ENCODE results near the gene BLNK.
"Not testable (repeated sequence)": the region's sequence is repeated elsewhere in the genome, so short reads cannot be mapped to it uniquely, and the experiment has no call there.

BLNK gene

GRCh38 chr10:96271016-96271815, at the start of gene BLNK:
Gene BLNK, minus strand, starts transcription at chr10:96271569. Its CDS starts 171 bp downstream, at chr10:96271398.
- DNase-seq: no peak

DNA sequence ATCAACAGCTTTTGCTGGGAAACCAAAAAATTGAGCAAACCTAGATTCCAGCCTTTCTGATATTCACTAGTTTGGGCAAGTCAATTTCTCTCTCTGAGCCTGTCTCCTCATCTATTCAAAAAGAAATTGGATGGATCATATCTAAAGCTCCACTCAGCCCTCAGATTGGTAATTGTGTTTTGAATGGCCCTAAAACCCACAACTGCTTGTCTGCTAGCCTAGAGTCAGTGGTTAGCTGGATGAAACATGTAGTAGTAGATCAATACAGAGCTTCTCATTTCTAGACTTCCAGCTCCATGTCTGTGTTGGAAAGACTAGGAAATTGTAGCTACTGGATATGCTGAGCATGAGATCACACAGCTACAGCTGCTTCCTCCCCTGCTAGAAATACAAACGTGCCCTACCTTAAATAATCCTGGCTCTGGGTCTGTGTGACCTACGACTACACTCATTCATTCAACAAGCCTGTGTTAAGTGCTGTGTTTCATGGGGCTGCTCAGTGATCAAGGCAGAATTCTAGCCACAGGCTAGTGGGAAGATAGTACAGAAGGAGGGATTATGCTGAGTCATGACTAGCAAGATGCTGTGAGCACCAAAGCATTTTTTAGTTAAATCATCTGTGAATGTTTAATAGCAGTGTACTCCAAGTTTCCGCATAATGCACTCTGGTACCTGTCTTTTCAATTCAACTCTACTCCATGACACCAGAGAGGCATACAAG, 48.5 kb upstream of the BLNK start:
- no peak for DNase-seq

GRCh38 chr10:96317067-96317833, 45.9 kb upstream of the BLNK start:
- no peak for DNase-seq

DNA sequence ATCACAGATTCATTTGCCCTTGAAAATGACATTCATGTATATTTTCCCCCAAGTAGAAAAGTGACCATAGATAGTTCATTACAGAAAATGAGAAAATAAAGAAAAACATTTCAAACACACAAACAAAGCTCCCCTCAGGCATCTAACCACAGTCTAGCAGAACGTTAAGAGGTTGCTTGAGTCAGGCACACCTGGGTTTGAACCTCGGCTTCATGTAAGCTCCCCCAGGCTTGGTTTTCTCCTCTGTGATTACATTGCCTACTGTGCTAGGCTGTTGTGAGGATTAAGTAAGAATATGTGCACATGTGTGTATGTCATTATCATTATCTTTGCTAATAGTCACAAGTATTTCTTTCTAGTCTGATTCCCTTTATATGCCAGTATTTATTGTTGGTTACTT, 42.0 kb upstream of the BLNK start:
- no peak for DNase-seq

- no peak for DNase-seq
Observed at GRCh38 chr10:96311180-96311715, 39.9 kb upstream of the BLNK start.

GRCh38 chr10:96310321-96310669, 38.9 kb upstream of the BLNK start:
- DNase-seq: no peak

DNA sequence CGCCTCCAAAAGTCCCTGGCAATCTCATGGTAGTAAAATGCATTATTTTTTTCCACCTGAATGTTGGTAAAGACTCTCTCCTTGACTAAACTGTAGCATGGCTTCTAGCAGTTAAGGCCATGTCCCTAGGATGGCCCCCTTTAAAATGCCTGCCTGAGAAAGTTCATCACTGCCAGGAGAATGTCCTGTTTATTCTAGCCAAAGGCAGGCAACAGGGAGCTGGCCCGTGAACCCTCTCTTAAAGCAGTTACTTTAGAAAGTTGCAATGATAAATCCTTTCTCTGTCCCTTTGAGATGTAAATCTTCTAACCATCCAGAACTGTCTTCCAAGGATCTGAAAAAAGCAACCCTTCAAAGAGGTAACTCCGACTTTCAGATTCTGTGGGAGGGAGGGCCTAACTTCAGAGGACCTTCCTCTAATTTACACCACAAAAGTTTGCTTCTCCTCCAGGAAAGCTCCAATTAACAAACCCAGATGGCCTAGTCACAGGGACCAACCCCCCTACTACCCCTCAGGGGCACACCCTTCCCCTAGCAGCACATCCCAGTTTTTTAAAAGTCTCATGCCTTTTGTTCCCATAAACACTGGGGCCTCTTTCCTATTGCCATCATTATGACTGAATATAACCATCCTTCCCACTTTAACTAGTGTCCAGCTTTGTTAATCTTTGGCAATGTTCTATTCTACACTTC, 38.4 kb upstream of the BLNK start:
- DNase-seq: no peak

DNA sequence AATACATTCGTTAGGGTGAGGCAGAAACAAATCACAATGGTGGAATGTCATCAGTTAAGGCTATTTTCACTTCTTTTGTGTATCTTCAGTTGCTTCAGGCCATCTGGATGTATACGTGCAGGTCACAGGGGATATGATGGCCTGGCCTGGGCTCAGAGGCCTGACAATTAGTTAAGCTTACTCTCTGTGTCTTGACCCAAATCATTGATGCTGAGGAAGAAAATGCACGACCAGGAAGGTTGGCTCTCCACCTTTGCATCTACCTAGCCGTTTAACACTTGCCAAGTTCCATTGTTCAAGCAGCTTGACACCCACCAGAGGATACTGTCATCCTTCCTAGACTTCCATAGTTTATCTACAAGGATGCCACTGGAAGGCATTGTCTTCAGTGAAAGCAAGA, 37.5 kb upstream of the BLNK start:
- not testable (repeated sequence) for DNase-seq

DNA sequence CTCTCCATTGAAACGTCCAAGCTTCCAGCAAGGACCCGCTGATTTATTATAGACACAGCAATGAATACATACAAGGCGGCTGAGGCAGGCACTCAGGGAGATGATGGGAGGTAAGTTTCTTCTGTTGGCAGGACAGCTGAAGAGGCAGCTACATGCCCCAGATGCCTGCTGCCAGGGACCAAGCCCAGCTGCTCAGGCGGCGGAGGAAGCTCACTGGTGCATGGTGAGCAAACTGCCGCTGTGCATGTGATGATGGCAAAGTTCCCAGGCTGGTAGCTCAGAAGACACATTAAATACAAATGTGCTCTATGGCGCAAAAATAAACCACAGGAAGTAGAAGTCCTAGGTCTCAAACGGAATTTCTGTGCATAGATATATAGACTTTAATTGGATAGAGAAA, 35.1 kb upstream of the BLNK start:
- DNase-seq: no peak

DNA sequence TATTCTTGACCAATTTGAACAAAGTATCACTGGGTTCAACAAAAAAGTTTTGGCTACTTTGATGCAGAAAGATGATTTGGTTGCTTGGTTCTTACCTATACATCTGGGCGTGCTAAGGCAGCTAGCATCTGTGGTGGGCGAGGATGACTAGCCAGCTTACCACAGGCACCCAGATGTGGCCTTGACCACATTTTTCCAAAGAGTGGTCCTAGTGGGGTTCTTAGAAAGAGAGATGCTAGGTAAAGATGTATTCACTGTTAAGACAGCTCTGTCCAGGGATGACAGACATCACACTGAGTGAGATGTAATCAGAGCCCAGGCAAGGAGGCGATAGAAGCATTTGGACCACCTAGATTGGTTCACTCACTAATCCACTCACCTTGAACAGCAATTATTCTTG, 33.6 kb upstream of the BLNK start:
- no peak for DNase-seq

- no peak for DNase-seq
Observed at GRCh38 chr10:96304230-96304629, 32.9 kb upstream of the BLNK start, which contains the start of gene DNTT. Gene DNTT, plus strand, starts transcription at chr10:96304434. Its CDS starts 64 bp downstream, at chr10:96304498.

DNA sequence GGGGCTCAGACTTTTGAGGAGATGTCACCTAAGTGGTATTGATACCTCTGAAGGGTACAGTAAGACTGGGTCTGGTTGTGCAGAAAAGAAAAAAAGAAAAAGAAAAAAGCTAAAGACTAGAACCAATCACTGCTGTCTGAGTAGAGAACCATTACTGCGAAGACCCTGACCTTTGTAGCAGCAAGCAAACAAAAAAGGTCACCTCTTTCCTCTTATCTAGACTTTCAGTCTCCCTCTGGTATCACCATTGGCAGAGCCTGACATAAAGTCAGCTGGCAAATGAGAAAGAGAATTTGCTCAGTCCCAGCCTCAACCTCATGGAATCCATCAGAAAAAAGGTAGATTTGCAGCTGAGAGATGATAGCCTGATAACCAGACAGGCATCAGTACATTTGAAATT, 30.2 kb upstream of the BLNK start:
- DNase-seq: no peak

DNA sequence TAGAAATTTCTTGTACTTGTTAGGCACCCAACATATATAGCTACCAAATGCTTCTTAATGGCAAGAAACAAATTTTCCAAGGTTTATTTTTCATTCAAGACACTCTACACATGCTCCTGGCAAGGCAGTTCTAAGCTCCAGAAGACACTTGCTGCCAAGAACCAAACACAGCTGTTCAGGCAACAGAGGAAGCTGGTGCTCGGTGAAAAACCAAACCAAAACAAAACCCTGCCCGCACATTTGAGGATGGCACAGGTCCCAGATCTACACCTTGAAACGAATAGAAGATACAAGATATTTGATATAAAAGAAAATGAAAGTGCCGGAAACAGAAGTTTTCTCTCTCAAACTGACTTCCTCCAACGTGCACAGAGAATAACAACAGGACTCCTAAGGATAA, 28.0 kb upstream of the BLNK start:
- no peak for DNase-seq

GRCh38 chr10:96298362-96298761, 27.0 kb upstream of the BLNK start:
- no peak for DNase-seq

DNA sequence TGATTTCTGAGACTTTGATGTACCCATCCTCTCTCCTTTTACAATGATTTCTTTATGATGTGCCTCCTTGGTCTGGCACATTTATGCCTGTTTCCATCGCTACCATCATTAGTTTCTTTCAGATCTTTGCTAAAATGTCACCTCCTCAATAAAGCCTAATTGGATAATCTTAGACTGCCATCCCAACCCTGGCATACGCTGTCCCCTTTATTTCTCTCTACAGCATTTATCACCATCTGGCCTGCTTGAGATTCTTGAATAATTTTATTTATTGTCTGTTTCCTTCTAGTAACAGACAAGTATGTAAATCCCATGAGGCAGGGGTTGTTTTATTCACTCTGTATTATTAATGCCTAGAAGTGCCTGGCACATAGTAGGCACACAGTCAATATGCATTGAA, 26.1 kb upstream of the BLNK start:
- no peak for DNase-seq

GRCh38 chr10:96295475-96295874, 24.1 kb upstream of the BLNK start:
- no peak for DNase-seq

DNA sequence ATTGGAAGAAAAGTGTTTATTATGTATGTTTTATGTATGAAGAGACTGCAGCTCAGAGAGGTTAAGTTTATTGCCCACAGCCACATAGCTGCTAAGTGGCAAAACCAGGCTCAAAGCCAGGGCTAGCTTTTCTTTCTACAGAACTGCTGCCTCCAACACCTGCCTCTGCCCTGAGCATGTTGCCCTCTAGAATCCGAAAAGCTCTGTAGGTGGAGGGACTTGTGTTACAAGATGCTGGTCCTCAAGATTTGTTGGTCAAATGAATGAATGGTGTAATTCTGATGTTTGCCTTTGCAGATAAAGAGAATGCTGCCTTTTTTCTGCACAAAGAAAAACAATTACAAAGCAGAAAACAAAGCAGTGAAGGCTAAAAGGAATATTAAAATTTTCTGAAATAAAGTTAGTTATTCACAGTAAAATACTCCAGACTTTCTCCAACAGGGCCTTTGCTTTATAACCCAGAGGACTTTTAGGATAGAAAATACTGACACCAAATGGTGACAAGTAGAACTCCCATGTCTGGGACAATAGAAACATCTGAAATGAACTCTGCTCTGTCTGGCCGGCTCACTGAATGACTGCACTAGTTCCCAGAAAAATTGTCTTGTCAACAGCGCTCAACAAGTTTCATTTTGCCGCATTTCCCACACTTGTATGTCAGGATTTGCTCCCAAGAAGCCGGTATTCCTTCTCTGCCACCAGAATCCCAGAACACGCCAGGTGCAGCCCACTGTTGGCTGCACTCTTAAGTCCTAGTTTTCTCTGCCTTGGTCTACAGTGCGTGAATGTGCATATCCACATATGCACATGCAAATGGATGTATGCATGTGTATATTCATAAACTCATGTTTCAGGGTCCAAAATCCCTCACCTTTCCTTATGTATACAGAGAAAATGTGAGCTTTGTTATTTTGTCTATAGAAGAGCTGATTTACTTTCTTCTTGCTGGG, 21.9 kb upstream of the BLNK start:
- DNase-seq: no peak

DNA sequence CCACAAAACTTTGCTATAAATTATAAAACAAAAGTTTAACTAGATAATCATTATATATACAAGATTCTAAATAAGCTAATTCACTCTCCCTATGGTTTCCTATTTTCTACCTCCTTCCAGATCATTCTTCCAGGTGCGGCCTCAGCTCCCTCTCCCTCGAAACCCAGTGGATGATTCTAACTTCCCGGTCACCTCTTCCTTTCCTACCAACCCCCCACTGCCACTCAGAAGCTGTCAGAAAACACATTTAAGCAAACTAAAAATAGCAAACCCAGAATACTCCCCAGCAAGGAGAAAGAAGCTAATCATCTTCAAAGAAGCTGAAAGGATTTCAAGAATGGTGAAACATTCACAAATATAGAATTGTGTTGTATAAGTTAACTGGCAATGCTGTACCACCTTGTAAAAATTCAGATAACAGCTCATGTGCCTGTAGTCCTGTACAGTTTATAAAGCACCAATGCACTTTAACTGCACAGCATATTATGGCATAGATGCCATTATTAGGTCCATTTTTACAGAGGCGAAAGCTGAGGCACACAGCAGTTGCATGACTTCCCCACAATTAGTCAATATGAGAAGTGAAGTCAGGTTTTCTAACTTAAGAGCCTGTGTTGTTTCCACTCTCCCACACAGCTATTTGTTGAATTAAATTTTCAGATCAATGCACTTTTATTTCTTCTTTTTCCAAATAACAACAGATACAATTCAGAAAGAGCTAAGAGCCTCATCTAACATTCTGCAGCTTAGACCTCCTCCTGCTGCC, 19.2 kb upstream of the BLNK start:
- DNase-seq: no peak

DNA sequence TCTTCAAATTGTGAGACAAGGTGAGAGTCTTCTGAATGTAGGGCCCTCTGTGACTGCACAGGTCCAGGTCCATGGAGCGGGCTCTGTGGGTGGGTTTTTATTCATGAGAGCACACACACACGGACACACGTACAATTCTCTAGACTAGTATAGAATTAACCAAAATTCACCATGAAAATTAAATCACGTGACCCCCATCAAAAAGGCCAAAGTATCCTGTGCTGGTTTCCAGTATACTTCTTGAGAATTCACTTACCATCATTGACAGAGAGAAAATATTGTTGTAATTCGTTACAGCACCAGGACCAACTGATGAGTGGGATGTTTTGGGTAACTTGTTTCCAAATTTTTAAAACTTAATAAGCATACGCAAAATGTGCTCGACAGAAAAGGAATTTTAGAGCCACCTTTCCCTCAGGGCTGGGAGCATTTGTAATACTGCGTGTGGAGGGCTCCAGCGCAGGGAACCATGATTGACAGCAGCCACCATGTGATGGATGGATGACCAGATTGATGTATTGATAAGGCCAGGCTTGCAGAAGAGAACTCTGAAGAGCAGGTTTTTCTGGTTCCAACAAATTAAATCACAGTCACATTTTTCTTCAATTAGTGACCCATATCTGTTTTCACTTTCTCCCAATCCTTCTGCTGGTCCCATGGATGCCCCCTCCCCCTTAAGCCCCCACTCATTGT, 18.0 kb upstream of the BLNK start:
- no peak for DNase-seq

- DNase-seq: no peak
Observed at GRCh38 chr10:96288151-96288621, 16.8 kb upstream of the BLNK start.

Data from activated CD8-positive, alpha-beta memory T cell treated with anti-CD3 and anti-CD28 coated beads, Interleukin-2, amount 50 U/mL, for 4 hours (primary cell).